HepG2 (cell line): ENCODE measurements around the gene DYDC2. TPM values are rescaled to one million over a fixed set of nuclear protein-coding genes. Genes with fewer than 3 reads are reported as not detected.

Source experiments
- ATAC-seq: fragments of 200-7000 bp; cut with Tn5 transposase; 3 replicates; pipeline ENCODE4 v1.9.1; 2020; ENCODE audit warnings: mild to moderate bottlenecking, moderate library complexity
- BruUV-seq: library from RNA; stranded (reverse); fragments of 400-500 nt; replicated peaks from 2 replicates; lab custom pipeline; 2021; lab: Mats Ljungman, UMichigan
- CTCF ChIA-PET: fragments of 300-600 bp; formaldehyde crosslinking; extraction: SDS; loops from one replicate; lab custom pipeline; 2021; ENCODE audit warnings: low total read pairs, inconsistent platforms, low intra/inter-chr PET ratio; lab: Yijun Ruan, JAX
- POLR2A ChIA-PET: fragments of 350-600 bp; sonication (Branson Sonifier 250); formaldehyde crosslinking; loops from one replicate; lab custom pipeline; 2020; ENCODE audit warnings: antibody characterized with exemption, inconsistent platforms; lab: Yijun Ruan, JAX
- DNase-seq: peaks from one replicate; pipeline ENCODE4 v3.0.0-alpha.2; 2015; ENCODE audit warnings: low spot score
- FAIRE-seq: peaks from 3 replicates; lab custom pipeline; 2011; peaks lifted over from hg19 to GRCh38; lab: Jason Lieb, UNC
- H2AFZ ChIP-seq: one replicate; pipeline ENCODE4 v1.6.1; 2011; ENCODE audit warnings: low read length, inconsistent platforms
- H3K27ac ChIP-seq: fragments of 300-600 bp; 3 replicates; pipeline ENCODE4 v1.8.0; 2011; ENCODE audit warnings: mixed run types, mild to moderate bottlenecking, mixed read lengths, low read length, inconsistent platforms; ENCODE audit not compliant: insufficient read depth; ENCODE audit errors: extremely low read length
- H3K27me3 ChIP-seq, 2 experiments: fragments of 200-600 bp in 1 of 2; 2 replicates in 1 of 2; 3 replicates in 1 of 2; pipeline versions ENCODE4 v1.6.0 to v1.8.0; 2011; ENCODE audit warnings: low read length in 2 of 2, mild to moderate bottlenecking in 2 of 2, moderate library complexity in 2 of 2, inconsistent platforms in 1 of 2; ENCODE audit not compliant: insufficient read depth in 2 of 2, control insufficient read depth in 1 of 2
- H3K36me3 ChIP-seq, 2 experiments: fragments of 200-600 bp in 1 of 2; replicated peaks in 1 of 2; 2 replicates in 1 of 2; 3 replicates in 1 of 2; pipeline versions ENCODE4 v1.5.1 to v1.8.0; 2011; ENCODE audit warnings: low read length in 2 of 2, inconsistent platforms in 1 of 2; ENCODE audit not compliant: insufficient read depth in 2 of 2, control insufficient read depth in 1 of 2
- H3K4me1 ChIP-seq: 2 replicates; pipeline ENCODE4 v1.5.1; 2012; ENCODE audit warnings: low read length, inconsistent platforms; ENCODE audit not compliant: insufficient read depth
- H3K4me2 ChIP-seq: 2 replicates; pipeline ENCODE4 v1.6.0; 2011; ENCODE audit warnings: low read depth, low read length, inconsistent platforms
- H3K4me3 ChIP-seq, 3 experiments: fragments of 200-600 bp in 1 of 3; sonication (generic), shearing (Covaris generic) in 1 of 3; replicated peaks in 1 of 3; 2 replicates each; pipeline ENCODE4 v1.5.1; 2011 to 2016; ENCODE audit warnings: low read length in 3 of 3, inconsistent platforms in 2 of 3, low read depth in 2 of 3, mild to moderate bottlenecking in 2 of 3, control low read depth in 1 of 3, mixed read lengths in 1 of 3; ENCODE audit not compliant: insufficient read depth in 1 of 3
- H3K79me2 ChIP-seq: one replicate; pipeline ENCODE4 v1.6.1; 2011; ENCODE audit warnings: low read length, inconsistent platforms; ENCODE audit not compliant: insufficient read depth
- H3K9ac ChIP-seq: 2 replicates; pipeline ENCODE4 v1.6.0; 2011; ENCODE audit warnings: mild to moderate bottlenecking, low read depth, low read length, inconsistent platforms; ENCODE audit not compliant: insufficient read depth
- H3K9me3 ChIP-seq: 2 replicates; pipeline ENCODE4 v1.5.1; 2012; ENCODE audit warnings: mild to moderate bottlenecking, low read length
- H4K20me1 ChIP-seq: 2 replicates; pipeline ENCODE4 v1.6.0; 2011; ENCODE audit warnings: inconsistent platforms, mild to moderate bottlenecking, low read length, moderate library complexity; ENCODE audit not compliant: insufficient read depth
- ESRRA ChIP-seq: sonication (generic); formaldehyde crosslinking; IDR thresholded peaks from 2 replicates; pipeline ENCODE4 v1.5.1; 2020; ENCODE audit warnings: mild to moderate bottlenecking, low read depth, missing genetic modification reagents
- GATA4 ChIP-seq: sonication (generic); IDR thresholded peaks from 2 replicates; pipeline ENCODE4 v1.6.1; 2016; ENCODE audit warnings: antibody characterized with exemption, low read depth, borderline replicate concordance
- MAFK ChIP-seq, 2 experiments: IDR thresholded peaks in 1 of 2; conservative IDR thresholded peaks in 1 of 2; 2 replicates each; pipeline ENCODE4 v1.6.1; 2011; ENCODE audit warnings: improper control_type of control experiment in 2 of 2, low read length in 2 of 2
- WGBS: methylation state at CpG from one replicate; pipeline ENCODE4 v1.1.6; 2017; ENCODE audit warnings: low lambda C conversion rate; 5-methylcytosine and 5-hydroxymethylcytosine counted together
- in situ Hi-C: cut with HindIII; loops from 2 replicates; pipeline ENCODE4 v1.10.0; 2017; ENCODE audit warnings: low pct_unique_long_range_greater_than_20kb; ENCODE audit not compliant: extremely low pct_ligation_motif_present
- intact Hi-C: fragments of 100-400 bp; cut with micrococcal nuclease; formaldehyde crosslinking; loops from one replicate; pipeline ENCODE4 v1.10.0; 2022; ENCODE audit not compliant: unreplicated experiment
- polyA plus RNA-seq, 8 experiments: library from polyadenylated mRNA; depleted of rRNA in 3 of 8; stranded (reverse) in 7 of 8; unstranded in 1 of 8; fragments of >200 nt; fragmentation: Illumina TruSeq in 4 of 8; extraction: Trizol in 4 of 8; gene quantifications; 2 replicates each; pipeline versions ENCODE4 v1.2.1 to v1.2.3, GENCODE V29; 2011 to 2016; ENCODE audit warnings: low read depth in 4 of 8, missing spikeins in 1 of 8, mixed read lengths in 1 of 8; ENCODE audit not compliant: insufficient read depth in 1 of 8
- total RNA-seq, 5 experiments: library from RNA; depleted of rRNA; stranded (reverse); fragments of >200 nt; fragmentation: Illumina TruSeq; extraction: Trizol; gene quantifications; 2 replicates each; pipeline ENCODE4 v1.2.3, GENCODE V29; 2016; ENCODE audit warnings: low read depth in 1 of 5
- TF ChIP-seq, protein P1 (sequence below): sonication (generic); formaldehyde crosslinking; IDR thresholded peaks from 2 replicates; pipeline ENCODE4 v1.5.0; 2020; ENCODE audit warnings: missing genetic modification reagents
- TF ChIP-seq, protein P2 (sequence below): sonication (generic); formaldehyde crosslinking; IDR thresholded peaks from 2 replicates; pipeline ENCODE4 v1.8.0; 2022; ENCODE audit warnings: mild to moderate bottlenecking, missing genetic modification reagents

Gene DYDC2
- total and polyA plus RNA-seq, 2 of the 13 experiments (the other 11 are each of a cell fraction or from before 2014, with no cell fraction given): 0.98 to 2.3 TPM

DNA sequence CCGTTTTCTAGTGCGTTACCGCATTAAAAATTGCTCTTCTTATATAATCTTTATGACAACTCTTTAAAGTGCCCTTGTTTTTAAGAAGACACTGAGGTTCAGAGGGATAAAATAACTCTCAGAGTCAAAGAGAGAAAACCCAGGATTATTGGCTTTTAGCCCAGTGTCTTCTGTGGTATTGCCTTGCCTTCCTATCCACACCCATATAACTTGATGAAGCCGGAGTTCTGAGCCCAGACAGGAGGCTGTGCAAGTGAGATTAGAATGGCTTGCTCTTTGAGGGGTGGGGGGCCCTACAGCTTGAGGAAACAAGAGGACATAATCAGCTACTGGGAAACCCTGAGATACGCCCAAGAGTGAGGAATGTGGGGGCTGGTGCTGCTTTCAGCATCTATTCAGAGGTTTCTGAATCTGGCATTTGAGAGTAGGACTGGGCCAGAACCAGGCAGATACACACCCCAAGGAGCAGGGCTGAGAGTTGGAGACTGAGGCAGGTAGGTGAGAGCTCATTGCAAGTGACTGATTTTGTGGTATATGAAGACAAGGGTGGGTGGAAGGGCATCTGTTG, 54.1 kb downstream of the DYDC2 start:
- BruUV-seq: no TSS peak
- TF ChIP-seq, protein P1, sequence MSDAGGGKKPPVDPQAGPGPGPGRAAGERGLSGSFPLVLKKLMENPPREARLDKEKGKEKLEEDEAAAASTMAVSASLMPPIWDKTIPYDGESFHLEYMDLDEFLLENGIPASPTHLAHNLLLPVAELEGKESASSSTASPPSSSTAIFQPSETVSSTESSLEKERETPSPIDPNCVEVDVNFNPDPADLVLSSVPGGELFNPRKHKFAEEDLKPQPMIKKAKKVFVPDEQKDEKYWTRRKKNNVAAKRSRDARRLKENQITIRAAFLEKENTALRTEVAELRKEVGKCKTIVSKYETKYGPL (CRISPR knock-in tag): no peak
- TF ChIP-seq, protein P2, sequence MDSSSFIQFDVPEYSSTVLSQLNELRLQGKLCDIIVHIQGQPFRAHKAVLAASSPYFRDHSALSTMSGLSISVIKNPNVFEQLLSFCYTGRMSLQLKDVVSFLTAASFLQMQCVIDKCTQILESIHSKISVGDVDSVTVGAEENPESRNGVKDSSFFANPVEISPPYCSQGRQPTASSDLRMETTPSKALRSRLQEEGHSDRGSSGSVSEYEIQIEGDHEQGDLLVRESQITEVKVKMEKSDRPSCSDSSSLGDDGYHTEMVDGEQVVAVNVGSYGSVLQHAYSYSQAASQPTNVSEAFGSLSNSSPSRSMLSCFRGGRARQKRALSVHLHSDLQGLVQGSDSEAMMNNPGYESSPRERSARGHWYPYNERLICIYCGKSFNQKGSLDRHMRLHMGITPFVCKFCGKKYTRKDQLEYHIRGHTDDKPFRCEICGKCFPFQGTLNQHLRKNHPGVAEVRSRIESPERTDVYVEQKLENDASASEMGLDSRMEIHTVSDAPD: no peak
- TF ChIP-seq GATA4: no peak
- no peak for TF ChIP-seq MAFK (conservative IDR thresholded peaks at IDR 0.05 in 1 of 2, IDR thresholded peaks at IDR 0.05 in 1 of 2; ENCODE audit: low read length in 2 of 2)
- TF ChIP-seq ESRRA (CRISPR knock-in tag): no peak
- peaks cover 65% of the 10 kb centered on the region for H3K79me2 ChIP-seq
- H3K9me3 ChIP-seq: no peaks in the 10 kb centered on the region
- peaks cover 84% of the 10 kb centered on the region for H3K4me1 ChIP-seq
- peak overlapping the region in 1 of 3 experiments; percentile 4; a peak in 1 of 6 replicates for H3K4me3 ChIP-seq
- no peaks in the 10 kb centered on the region; a peak in 1 of 5 replicates for H3K27me3 ChIP-seq
- intact Hi-C loops (no loop called here), in situ Hi-C loops (no loop called here)
- H3K4me2 ChIP-seq: peak overlapping the region; percentile 82
- FAIRE-seq: no peak
- H3K27ac ChIP-seq: peak overlapping the region; percentile 99
- DNase-seq: no peak
- no peak overlapping the region; the same call in 1 of the 2 replicates for H3K9ac ChIP-seq
- no peaks in the 10 kb centered on the region for H3K36me3 ChIP-seq
- CTCF ChIA-PET: no interaction called here
- POLR2A ChIA-PET: interaction anchor here (0.9 to 2.0 kb wide), 4 partner anchors 8 to 94 kb away, joined by 4 to 12 read pairs (median 6); no protein-coding TSS in a partner anchor
- WGBS: 86% methylated on average over 5 of the region's 5 CpGs
- H2AFZ ChIP-seq: no peak overlapping the region
- no peak for ATAC-seq
- H4K20me1 ChIP-seq: peaks cover 10% of the 10 kb centered on the region; the same call in 1 of the 2 replicates
